HTR-8/SVneo (cell line): ENCODE results near the gene SLX9.

Source experiments
- DNase-seq: peaks from one replicate; pipeline ENCODE4 v3.0.0; 2011; ENCODE audit warnings: low spot score, mixed read lengths; ENCODE audit not compliant: insufficient read length
- FAIRE-seq: peaks from 2 replicates; lab custom pipeline; 2011; peaks lifted over from hg19 to GRCh38; lab: Jason Lieb, UNC

The SLX9 gene

DNA sequence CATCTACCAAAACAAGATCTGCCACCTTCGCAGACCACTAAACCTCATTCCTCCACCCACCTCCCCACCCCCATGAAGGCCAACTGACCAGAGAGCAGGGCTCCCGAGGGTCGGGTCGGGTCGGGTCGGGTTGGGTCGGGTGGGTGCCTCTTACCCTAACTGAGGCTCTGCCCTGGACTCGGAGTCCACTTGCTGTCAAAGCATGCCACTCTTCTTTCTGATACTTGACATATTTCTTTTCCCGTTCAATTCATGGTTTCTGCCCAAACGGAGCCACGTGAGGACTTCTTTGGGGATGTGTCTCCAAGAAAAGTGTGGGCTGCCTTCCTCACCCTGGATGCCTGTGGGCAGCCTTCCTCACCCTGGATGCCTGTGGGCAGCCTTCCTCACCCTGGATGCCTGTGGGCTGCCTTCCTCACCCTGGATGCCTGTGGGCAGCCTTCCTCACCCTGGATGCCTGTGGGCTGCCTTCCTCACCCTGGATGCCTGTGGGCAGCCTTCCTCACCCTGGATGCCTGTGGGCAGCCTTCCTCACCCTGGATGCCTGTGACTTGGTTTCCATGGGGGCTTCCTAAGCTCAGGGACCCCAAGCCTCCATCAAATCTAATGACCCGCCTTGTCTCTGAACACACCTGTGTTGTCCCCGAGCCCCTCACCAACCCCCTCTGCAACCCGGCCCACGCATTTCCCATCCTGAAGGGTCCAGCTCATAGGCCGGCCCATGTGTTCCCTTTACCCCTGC is 11.2 kb upstream of the SLX9 start:
- DNase-seq (peak; percentile 75), FAIRE-seq (peak; percentile 99)

DNA sequence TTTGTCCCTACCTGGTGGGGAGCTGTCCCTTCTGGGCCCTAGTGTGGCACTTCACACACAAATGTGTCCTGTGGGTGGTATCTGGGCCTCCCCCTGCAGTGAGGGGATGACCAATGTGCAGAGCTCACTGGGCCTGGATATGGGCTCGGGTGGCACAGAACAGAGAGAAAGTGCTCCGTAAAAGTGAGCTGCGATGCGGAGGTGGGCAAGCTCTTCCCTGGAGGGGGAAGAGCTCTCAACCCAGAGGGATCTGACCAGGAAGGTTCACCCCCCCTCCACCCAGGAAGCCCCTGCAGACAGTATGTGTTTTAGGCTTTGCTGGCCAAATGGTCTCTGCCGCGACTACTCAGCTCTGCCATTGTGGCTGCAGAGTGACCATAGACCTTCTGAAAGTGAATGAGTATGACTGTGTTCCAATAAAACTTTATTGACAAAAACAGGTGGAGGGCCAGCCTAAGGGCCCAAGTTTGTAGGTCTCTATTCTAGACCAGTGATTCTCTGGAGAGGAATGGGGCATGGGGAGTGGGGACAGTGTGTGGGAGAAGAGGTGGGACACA is 10.5 kb upstream of the SLX9 start:
- no peak for DNase-seq
- FAIRE-seq, result peak; percentile 20

DNA sequence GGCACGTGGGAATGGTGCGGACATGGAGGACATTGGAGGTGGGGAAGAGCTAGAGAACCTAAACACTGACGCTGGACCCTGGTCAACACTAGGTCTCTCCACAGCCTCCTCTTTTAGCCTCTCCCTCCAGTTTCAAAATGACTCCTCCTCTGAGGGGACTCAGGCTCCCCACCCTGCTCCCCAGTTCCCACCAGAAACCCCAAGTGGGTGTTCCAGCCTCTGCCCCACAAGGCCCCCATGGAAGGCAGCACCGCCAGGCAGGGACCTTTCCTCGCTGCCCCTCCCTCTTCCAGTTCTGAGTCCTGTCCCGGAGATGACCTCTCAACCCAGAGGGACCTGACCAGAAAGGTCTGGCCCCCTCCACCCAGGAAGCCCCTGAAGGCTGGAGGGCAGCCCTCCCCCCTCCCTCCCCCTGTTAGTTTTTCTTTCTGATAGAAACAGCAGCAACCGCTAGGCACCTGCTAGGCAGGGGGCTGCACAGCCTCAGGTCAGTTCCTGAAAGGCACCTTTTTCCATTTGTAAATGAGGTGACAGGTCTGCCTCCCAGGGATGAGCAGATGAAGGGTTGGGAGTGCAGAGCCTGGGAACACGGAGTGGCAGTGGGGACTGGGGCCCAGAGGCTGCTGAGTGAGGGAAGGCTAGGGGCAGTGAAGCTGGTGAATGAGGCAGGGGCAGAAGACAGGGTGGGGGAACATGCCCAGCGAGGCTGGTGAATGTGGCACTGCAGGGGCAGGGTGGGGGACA is 9.9 kb upstream of the SLX9 start:
- DNase-seq, result no peak
- no peak for FAIRE-seq

DNA sequence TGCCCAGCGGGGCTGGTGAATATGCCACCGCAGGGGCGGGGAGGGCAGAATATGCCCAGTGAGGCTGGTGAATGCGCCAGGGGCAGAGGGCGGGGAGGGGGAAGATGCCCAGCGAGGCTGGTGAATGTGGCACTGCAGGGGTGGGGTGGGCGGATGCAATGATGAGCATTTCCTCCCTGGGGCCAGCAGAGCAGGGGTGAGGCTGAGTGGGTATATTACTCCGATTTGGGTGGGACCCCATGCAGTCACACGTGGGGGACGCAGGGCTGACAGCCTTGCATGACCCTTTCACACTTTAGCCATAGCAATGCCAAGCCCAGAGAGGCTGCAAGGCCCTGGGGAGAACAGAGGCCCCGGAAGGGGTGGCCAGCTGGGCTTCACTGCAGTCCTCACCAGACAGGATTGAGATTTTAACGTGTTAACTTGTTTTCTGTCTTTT is 9.3 kb upstream of the SLX9 start:
- FAIRE-seq (no peak), DNase-seq (no peak)

DNA sequence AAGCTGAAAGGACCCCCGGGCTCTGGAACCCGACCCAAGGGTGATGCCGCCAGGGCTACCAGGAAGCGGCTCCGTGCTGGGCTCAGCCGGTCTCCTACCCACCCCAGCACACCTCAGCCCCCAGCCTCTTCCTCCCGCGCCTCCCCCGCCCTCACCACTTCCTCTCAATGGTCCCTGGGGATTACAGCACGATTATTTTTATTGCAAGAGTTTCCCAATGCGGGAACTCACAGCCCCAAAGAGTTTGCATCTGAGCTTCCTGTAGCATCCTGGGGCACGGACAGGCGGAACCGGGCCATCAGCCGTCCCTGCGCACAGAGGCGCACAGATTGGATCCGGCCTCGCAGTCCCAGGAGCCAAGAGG is 8.7 kb upstream of the SLX9 start:
- DNase-seq (no peak), FAIRE-seq (no peak)

DNA sequence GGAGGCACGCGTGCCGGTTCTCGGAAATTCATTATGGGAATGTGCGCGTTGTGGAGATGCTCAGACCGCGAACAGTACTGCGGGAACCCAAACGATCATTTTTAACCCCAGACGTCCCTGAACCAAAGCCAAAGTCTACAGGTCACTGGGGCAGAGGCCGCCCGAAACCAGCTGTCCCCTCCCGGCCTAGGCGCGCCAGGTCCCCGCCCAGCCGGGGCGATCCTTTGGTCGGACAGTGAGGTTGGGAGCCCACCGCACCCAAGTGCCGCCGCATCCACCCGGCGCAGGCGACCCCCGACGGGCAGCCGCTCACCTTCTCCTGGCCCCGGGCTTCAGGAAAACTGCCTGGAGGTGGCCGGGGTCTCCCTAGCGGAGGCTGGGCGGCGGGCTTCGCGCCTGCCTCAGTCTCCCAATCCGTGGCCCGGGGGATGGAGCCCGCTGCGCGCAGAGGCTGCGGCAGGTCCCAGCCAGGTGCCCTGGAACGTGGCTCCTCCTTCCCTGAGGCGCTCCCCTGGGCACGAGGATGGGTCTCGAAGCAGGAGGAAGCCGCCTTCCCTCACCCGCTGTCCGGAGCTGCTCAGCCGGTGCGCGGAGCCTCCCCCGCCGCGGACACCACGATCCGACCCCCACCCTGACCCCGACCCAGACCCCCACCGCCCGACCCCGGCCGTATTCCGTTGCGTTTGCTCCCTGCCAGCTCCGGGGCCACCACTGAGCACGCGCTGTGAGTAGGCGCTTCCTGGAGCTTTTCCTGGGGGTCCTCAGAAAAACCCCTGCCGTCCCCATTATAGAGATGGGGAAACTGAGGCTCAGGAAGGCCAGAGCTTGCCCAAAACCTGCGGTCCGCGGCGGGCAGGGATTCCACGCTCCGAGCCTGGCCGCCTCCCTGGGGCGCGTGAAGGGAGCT is 8.1 kb upstream of the SLX9 start:
- DNase-seq, result no peak

DNA sequence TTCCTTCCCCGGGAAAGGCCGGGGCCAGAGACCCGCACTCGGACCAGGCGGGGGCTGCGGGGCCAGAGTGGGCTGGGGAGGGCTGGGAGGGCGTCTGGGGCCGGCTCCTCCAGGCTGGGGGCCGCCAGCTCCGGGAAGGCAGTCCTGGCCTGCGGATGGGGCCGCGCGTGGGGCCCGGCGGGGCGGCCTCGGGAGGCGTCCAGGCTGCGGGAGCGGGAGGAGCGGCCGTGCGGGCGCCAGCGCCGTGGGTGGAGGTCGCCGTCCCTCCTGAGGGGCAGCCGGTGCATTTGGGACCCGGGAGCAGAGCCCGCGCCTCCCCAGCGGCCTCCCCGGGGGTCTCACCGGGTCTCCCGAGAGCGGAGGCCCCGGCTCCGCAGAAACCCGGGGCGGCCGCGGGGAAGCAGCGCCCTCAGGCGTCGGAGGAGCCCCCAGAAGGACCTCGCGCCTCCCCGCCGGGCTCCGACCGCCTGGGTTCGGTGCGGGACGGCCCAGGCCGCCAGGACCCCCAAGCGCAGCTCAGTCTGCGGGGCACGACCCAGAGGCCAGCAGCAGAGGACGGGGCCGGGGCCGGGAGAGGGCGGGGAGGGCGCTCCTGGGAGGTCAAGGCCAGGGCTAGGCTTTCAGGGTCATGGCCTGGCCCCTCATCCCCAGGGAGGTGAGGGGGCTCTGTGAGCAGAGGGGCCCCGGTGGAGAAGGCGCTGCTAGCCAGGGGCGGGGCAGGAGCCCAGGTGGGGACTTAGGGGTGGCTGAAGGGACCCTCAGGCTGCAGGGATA is 7.2 kb upstream of the SLX9 start:
- DNase-seq (no peak), FAIRE-seq (no peak)

More for the DNA sequence above, 8.1 kb upstream of the SLX9 start:
- no peak for FAIRE-seq

DNA sequence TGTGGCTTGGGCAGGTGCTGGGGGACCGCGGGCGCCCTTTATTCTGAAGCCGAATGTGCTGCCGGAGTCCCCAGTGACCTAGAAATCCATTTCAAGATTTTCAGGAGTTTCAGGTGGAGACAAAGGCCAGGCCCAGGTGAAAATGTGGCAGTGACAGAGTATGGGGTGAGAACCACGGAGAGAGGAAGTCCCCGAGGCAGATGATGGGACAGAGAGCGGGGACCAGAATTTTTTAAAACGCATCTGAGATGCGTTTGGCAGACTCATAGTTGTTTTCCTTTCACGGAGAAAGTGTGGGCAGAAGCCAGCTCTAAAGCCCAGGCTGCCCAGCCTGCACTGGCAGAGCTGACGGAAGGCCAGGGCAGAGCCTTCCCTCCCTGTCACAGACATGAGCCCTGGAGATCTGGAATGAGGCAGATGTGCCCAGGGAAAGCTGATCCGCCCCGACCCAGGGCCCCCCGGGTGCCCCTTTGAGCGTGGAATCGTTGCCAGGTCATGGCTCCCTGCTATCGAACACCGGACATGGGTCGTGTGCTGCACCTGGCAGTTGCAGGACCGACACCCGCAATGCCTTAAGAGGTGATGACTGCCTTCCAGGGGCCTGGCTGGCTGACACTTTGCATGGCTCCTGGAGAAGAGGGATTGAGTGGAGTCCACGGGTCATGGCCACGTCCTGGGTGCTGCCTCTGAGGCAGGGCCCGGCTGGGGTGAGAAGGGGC is 6.5 kb upstream of the SLX9 start:
- FAIRE-seq, result no peak
- no peak for DNase-seq

DNA sequence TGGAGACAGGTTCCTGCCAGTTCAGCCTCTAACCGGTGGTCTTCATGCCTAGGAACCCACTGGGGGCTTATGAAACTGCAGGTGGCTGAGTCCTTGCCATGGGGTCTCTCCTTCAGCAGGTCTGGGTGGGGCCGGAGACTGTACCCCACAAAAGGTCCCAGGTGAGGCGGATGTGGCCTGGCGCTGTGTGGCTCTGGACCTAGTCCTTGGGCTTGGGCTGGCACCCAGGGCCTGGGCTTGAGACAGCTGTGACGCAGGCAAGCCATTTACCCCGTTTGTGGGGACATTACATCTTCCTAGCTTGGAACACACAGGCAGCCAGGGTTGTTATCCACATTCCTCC is 5.9 kb upstream of the SLX9 start:
- no peak for DNase-seq
- no peak for FAIRE-seq

DNA sequence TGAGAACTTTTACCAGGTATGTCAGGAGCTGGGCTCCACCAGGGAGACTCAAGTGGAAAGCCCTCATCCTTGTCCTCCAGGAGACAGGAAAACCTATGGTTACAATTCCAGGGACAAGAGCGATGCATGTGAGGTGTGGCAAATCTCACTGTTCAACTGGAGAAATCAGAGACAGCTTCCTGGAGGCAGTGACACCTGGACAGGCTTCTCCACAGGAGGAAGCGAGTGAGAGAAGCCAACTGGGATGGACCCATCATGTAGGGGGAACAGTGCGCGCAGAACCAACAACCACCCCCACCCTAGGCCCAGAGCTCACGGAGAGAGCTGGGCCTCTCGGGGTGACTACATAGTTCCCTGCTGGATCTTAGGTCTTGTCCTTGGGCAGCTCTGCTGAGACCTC is 5.6 kb upstream of the SLX9 start:
- DNase-seq (no peak), FAIRE-seq (no peak)

DNA sequence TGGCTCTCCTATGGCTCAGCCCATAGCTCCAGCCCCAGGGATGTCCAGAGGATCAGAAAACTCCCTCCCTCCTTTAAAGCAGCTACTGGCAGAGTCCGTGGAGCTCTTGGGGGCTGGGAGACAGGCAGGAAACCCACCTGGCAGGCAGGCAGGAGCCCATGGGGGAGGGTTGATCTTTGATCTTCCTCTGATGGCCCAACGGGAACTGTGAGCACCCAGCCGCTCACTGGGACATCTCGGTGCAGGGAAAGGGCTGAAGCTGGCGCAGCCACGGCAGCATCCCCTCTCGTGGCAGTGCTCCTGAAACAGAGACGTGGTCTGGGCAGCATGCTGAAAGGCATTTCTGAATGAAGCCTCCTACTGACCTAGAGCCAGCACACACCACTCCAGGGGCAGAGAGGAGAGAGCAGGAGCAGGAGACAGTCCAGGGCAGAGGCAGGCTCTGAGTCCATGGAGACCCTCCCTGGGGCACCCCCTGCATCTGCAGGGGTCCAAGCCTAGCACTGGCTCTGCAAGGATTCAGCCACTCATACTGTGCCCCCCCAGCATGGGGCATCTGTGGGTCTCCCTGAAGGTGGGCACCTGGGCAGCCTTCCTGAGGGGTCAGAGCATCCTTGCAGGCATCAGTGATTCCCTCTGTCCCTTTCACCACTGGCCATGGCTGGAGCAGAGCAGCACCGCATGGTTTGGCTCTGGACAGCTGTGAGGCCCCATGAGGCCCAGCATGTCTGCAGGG is 4.9 kb upstream of the SLX9 start:
- FAIRE-seq (no peak), DNase-seq (no peak)

DNA sequence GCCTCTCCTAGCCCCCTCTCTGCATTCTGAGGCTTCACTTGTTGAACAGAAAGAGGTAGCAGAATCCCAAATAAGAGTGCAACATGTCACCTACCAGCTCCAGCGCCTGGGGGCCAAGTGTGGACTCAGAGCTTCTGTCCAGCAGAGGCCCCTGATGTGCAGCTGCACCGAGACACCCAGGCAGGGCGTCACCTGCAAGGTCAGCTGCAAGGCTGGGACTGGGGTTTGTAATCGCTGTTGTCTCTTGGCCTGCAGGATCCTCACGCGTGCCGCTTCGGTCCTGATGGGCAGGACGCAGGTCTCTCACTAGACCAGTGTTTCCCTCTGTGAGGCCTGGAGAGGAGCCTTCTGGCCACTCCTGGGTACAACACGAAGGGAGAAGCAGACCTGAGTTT is 4.3 kb upstream of the SLX9 start:
- no peak for DNase-seq
- FAIRE-seq, result no peak

DNA sequence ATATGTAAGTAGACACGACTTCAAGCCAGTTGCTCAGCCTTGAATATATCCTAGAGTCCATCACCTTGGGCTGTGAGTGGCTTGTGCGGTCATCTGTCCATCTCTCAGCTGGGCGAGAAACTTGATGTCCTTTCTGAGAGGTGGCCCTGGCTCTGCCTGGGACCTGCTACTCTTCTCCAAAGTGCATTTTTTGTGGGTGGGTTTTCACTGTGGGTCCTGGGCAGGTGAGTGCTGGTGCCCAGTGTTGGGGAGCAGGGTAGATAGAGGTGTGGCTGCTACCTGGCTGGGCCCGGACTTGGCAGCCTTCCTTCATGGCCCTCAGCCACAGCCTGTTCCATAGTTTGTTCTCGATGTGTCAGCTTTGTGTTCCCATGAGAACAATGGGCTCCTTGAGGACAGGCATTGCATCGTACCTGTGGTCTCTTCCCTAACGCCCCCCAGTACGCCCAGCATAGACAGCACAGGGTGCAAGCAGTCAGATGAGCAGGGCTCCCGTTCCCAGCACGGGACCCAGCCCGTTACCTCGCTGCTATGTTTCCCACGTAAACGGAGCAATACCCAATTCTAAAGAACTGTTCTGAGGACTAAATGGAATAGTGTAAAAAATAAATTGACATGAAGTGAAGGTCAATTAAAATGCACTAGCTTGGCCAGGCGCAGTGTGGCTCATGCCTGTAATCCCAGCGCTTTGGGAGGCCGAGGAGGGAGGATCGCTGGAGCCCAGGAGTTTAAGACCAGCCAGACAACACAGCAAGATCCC is 877 bp upstream of the SLX9 start:
- FAIRE-seq, result no peak

DNA sequence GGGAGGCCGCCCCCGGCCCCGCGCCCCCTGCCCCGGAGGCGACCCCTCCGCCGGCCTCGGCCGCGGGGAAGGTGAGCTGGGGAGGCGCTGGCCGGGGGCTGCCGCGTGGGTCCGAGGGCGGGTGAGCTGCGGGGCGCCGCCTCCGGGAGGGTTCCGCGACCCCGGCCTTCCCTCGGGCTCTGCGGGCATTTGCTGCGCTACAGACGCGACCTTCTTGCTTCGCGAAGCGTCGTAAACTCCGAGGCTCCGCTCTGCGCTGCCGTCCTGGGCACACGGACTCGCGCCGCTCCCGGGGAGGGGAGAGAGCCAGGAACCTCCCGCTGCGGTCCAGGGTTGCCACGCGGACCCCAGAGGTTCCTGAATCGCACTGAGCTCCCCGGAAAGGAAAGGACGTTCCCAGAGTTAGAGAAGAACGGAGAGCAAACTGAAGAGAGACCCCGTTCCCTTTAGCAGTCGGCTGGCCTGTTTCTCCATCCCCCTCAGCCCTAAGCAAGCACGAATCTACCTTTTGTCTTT is 345 bp downstream of the SLX9 start:
- no peak for FAIRE-seq

More for the DNA sequence above, 877 bp upstream of the SLX9 start:
- DNase-seq, result no peak

DNA sequence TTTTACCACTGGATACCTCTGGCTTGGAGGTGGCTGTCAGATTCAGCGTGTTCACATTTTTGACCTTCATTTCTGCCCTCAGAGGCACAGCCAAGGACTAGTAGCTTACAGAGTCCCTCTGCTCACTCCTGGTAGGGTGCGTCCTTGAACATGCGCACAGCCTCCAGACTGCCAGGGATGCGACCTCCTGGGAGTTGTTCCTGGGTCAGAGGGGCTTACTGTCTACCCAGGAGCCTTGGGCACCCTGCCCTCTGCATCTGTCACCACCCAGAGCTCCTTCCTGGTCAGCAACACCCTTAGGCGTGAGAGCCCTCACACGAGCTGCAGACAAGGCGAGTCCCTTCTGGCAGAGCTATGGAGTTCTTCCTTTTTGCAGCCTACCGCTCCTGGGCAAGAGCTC is 1.7 kb downstream of the SLX9 start:
- FAIRE-seq (no peak), DNase-seq (no peak)

More for the DNA sequence above, 345 bp downstream of the SLX9 start:
- peak; percentile 14 for DNase-seq

DNA sequence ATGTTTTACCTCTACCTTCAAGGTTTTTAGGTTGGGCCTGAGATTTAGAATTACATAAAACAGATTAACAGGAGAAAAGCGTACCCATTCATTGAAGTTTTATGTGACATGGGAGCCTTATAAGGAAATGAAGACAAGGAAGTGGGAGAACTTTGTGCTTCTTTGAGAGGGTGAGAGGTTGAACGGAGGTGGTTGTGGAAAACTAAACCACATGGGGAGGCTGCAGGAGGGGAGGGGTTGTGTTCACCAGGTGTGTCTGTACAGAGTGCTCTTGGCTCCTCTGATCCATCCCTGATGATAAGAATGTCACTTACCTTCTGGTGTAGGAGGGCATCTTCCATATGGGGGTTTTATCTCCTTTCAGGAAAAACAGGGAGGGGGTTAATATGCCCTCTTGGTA is 2.7 kb downstream of the SLX9 start:
- no peak for DNase-seq
- no peak for FAIRE-seq

DNA sequence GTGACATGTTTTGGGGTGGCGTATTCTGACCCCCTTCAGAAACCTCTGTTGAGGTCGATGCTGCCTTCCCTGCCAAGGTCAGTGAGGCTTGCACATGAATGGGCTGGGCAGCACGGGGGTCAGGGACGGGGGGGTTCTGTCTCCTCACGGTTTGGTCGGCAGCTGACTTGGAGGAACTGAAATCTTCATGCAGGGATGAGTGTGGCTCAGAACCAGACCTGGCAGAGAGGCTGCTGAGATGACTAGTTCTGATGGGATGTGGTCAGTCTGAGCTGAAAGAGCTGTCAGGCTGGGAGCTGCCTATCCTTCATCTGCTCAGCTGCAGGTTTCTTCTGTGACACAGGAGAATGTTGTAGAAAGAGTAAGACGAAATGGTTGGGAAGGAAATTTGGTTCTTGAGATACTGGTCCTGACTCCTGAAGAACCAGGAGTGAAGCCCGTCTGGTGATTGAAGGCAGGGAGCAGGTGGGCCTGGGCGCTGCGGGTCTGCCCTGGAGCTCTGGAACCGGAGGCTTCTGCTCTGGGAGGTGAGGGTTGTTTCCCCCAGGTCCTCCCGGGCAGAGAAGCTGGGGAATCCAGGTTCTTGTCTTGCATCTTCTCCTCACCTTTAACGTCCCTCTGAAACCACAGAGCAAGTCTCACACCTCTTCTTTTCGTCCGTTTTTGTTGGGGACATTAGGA is 3.3 kb downstream of the SLX9 start:
- no peak for FAIRE-seq
- DNase-seq, result no peak
